ENCODE measurements around the gene RNF14.

GRCh38 chr5:142012792-142013388 lies 44.0 kb downstream of the RNF14 start, which contains the start of gene GNPDA1:
- TF ChIP-seq CTCF (IDR thresholded peaks at IDR 0.05) = no peak
- TF ChIP-seq EZH2 (IDR thresholded peaks at IDR 0.05; ENCODE audit: borderline replicate concordance, insufficient read depth, low read depth, low read length, poor library complexity, severe bottlenecking) = no peak

Measured in B cell (primary cell).